Psoas muscle (tissue), 8 donors: Measurements from ENCODE around the gene COPS7A. TPM values are rescaled to one million over a fixed set of nuclear protein-coding genes. Genes with fewer than 3 reads are reported as not detected.
"Not testable (repeated sequence)": the region's sequence is repeated elsewhere in the genome, so short reads cannot be mapped to it uniquely, and the experiment has no call there.

ENCODE experiments used
- ATAC-seq, 4 donors: fragments of 200-7000 bp; cut with Tn5 transposase; one replicate each; pipeline ENCODE4 v1.9.1; 2020; ENCODE audit warnings: moderate library complexity in 3 of 4, mild to moderate bottlenecking in 2 of 4
- DNase-seq, 2 donors: peaks; one replicate each; pipeline ENCODE4 v3.0.0-alpha.2; 2020
- H3K27ac ChIP-seq: fragments of 200-600 bp; one replicate; pipeline ENCODE4 v1.8.0; 2022
- H3K27me3 ChIP-seq, 3 donors: fragments of 200-600 bp in 1 of 3; one replicate each; pipeline versions ENCODE4 v1.6.1 to v1.8.0; 2013 to 2022; ENCODE audit warnings: low read length in 2 of 3, mild to moderate bottlenecking in 2 of 3, moderate library complexity in 1 of 3; ENCODE audit not compliant: insufficient read depth in 3 of 3
- H3K36me3 ChIP-seq, 2 donors: fragments of 200-600 bp in 1 of 2; one replicate each; pipeline versions ENCODE4 v1.6.1 to v1.8.0; 2013 to 2022; ENCODE audit warnings: low read depth in 1 of 2, mild to moderate bottlenecking in 1 of 2, moderate library complexity in 1 of 2; ENCODE audit not compliant: insufficient read depth in 1 of 2
- H3K4me1 ChIP-seq: fragments of 200-600 bp; one replicate; pipeline ENCODE4 v1.8.0; 2022
- H3K4me3 ChIP-seq: fragments of 200-600 bp; one replicate; pipeline ENCODE4 v1.8.0; 2022; ENCODE audit warnings: mild to moderate bottlenecking
- H3K9me3 ChIP-seq: fragments of 200-600 bp; one replicate; pipeline ENCODE4 v1.8.0; 2022
- CTCF ChIP-seq: fragments of 200-600 bp; IDR thresholded peaks from one replicate; pipeline ENCODE4 v1.8.0; 2022; ENCODE audit warnings: antibody characterized with exemption
- WGBS, 3 donors: extraction: QIAGEN DNeasy Blood & Tissue Kit; methylation state at CpG; one replicate each; pipeline versions ENCODE4 v1.1.6 to v1.1.7; 2013; 5-methylcytosine and 5-hydroxymethylcytosine counted together
- intact Hi-C, 2 donors: fragments of 100-400 bp; cut with DNase I; formaldehyde crosslinking; loops; one replicate each; pipeline versions ENCODE4 v1.11.0 to v1.14.2; 2022
- polyA plus RNA-seq, 3 donors: library from polyadenylated mRNA; stranded (reverse); fragments of 200-250 nt; gene quantifications; one replicate each; pipeline ENCODE4 v1.2.3, GENCODE V29; 2013
- total RNA-seq, 4 donors: library from RNA; stranded (reverse); fragmentation: NEBNext Ultra II Directional in 2 of 4; extraction: Animal tissue kit (Norgen Biotek cat#: 25700) in 2 of 4; gene quantifications; one replicate each; pipeline versions ENCODE4 v1.2.1 to v1.2.4, GENCODE V29; 2021 to 2023
- donor health status: healthy with polysubstance abuse.
- donor health status: DM: no; HTN: no; CAD: no; lungs with moderate emphysema.
- donor health status: Bipolar disorder and iron deficiency.
- donor health status: healthy.
- donor health status: DM: yes; HTN: yes; CAD: no.
- donor health status: DM: no; HTN: no; CAD: no.
- donor health status: DM: no; HTN: no; CAD: no.
- donor health status: DM: yes; HTN: yes; CAD: no.

The COPS7A gene
- total and polyA plus RNA-seq, 7 donors, result 72.3 to 157 (median 79.2) TPM

- 88 to 90% (median 89%) methylated on average over 3 of the region's 3 CpGs for WGBS, 3 donors
- DNase-seq, result no peak
- H3K27ac ChIP-seq, result no peak overlapping the region
- no peak overlapping the region for H3K4me3 ChIP-seq
- TF ChIP-seq CTCF, result no peak
- no peak for ATAC-seq
- intact Hi-C loops, result no loop called here
- H3K4me1 ChIP-seq, result peaks cover 3% of the 10 kb centered on the region
- no peaks in the 10 kb centered on the region for H3K27me3 ChIP-seq
- H3K36me3 ChIP-seq, result peaks cover 0 to 19% of the 10 kb centered on the region in 2 donors
- H3K9me3 ChIP-seq, result no peaks in the 10 kb centered on the region
Measured at GRCh38 chr12:6742834-6743233, 19.0 kb downstream of the COPS7A start.

- H3K4me1 ChIP-seq, DNase-seq, H3K27ac ChIP-seq, ATAC-seq, H3K9me3 ChIP-seq, H3K4me3 ChIP-seq, intact Hi-C loops, H3K27me3 ChIP-seq: not testable (repeated sequence)
- peaks cover 0 to 24% of the 10 kb centered on the region in 2 donors for H3K36me3 ChIP-seq
- WGBS, 3 donors, result 73 to 76% (median 74%) methylated on average over 7 of the region's 7 CpGs
Measured at GRCh38 chr12:6743300-6743699, 19.5 kb downstream of the COPS7A start.

- 61 to 66% (median 61%) methylated on average over 13 of the region's 13 CpGs for WGBS, 3 donors
- no peak for TF ChIP-seq CTCF
- H3K27ac ChIP-seq, result peak overlapping the region; percentile 58
- no peaks in the 10 kb centered on the region for H3K27me3 ChIP-seq
- intact Hi-C loops, result no loop called here
- DNase-seq (no peak), ATAC-seq (peak; percentile 22 to 46 (median 34))
- H3K4me3 ChIP-seq, result no peak overlapping the region
- no peaks in the 10 kb centered on the region for H3K9me3 ChIP-seq
- peaks cover 3% of the 10 kb centered on the region for H3K4me1 ChIP-seq
- H3K36me3 ChIP-seq, result peaks cover 11 to 50% of the 10 kb centered on the region in 2 donors
Measured at GRCh38 chr12:6745741-6746525, 22.1 kb downstream of the COPS7A start.

- intact Hi-C loops, result no loop called here
Measured at GRCh38 chr12:6747216-6747615, 23.4 kb downstream of the COPS7A start.

More at GRCh38 chr12:6747216-6747615, 23.4 kb downstream of the COPS7A start:
- no peaks in the 10 kb centered on the region for H3K27me3 ChIP-seq
- ATAC-seq (peak in 2 of 4 donors; percentile 9 to 22), DNase-seq (no peak)
- peak overlapping the region; percentile 51 for H3K27ac ChIP-seq
- H3K36me3 ChIP-seq, result peaks cover 11 to 62% of the 10 kb centered on the region in 2 donors
- TF ChIP-seq CTCF, result no peak
- 47 to 76% (median 50%) methylated on average over 4 of the region's 4 CpGs for WGBS, 3 donors
- H3K4me1 ChIP-seq, result peaks cover 10% of the 10 kb centered on the region
- no peak overlapping the region for H3K4me3 ChIP-seq
- H3K9me3 ChIP-seq, result no peaks in the 10 kb centered on the region
